GM12864 (cell line): ENCODE data around the gene RYR2.

Experiments used
- DNase-seq: peaks from one replicate; pipeline ENCODE4 v3.0.0-alpha.2; 2011; ENCODE audit warnings: low read depth
- H3K4me3 ChIP-seq: 2 replicates; pipeline ENCODE4 v1.5.1; 2011; ENCODE audit warnings: mild to moderate bottlenecking, low read depth, low read length, control low read depth
- TF ChIP-seq, protein P1 (sequence below): IDR thresholded peaks from 2 replicates; pipeline ENCODE4 v1.5.1; 2011; ENCODE audit warnings: low read depth, mild to moderate bottlenecking, moderate library complexity, low read length, control low read depth, inconsistent platforms; ENCODE audit errors: missing control alignments

The RYR2 gene

DNA sequence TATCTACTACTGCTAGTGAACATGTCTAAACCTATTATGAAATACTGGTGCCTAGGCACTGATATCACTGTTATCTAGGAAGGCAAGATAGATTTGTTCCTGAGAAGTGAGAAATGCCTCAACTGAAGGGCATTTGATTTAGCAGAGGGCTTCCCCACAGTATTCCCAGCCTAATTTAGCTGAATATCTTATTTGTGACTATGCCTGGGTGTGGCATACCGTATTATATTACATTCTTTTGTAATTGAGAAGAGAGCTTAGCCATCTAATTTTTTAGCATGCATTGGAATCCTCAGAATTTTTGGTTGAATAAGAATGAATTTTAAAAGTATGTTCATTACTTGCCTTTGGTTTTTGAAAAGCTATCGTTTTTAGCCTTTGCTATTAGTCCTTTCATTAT lies 749.6 kb downstream of the RYR2 start:
- TF ChIP-seq, protein P1, sequence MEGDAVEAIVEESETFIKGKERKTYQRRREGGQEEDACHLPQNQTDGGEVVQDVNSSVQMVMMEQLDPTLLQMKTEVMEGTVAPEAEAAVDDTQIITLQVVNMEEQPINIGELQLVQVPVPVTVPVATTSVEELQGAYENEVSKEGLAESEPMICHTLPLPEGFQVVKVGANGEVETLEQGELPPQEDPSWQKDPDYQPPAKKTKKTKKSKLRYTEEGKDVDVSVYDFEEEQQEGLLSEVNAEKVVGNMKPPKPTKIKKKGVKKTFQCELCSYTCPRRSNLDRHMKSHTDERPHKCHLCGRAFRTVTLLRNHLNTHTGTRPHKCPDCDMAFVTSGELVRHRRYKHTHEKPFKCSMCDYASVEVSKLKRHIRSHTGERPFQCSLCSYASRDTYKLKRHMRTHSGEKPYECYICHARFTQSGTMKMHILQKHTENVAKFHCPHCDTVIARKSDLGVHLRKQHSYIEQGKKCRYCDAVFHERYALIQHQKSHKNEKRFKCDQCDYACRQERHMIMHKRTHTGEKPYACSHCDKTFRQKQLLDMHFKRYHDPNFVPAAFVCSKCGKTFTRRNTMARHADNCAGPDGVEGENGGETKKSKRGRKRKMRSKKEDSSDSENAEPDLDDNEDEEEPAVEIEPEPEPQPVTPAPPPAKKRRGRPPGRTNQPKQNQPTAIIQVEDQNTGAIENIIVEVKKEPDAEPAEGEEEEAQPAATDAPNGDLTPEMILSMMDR: no peak
- DNase-seq: no peak
- H3K4me3 ChIP-seq: no peak overlapping the region

DNA sequence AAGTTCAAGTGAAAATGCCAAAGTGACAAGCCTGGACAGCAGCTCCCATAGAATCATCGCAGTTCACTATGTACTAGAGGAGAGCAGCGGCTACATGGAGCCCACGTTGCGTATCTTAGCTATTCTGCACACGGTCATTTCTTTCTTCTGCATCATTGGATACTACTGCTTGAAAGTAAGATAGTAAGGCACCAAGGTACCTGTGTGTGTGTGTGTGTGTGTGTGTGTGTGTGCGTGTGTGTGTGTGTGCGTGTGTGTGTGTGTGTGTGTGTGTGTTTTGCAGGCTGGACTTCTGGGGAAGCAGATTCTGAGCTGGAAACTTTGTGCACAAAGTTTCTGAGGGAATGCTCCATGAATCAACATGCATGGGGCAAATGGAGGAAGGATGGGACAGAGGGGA lies 750.2 kb downstream of the RYR2 start:
- no peak overlapping the region for H3K4me3 ChIP-seq
- no peak for DNase-seq
- TF ChIP-seq, protein P1: no peak

DNA sequence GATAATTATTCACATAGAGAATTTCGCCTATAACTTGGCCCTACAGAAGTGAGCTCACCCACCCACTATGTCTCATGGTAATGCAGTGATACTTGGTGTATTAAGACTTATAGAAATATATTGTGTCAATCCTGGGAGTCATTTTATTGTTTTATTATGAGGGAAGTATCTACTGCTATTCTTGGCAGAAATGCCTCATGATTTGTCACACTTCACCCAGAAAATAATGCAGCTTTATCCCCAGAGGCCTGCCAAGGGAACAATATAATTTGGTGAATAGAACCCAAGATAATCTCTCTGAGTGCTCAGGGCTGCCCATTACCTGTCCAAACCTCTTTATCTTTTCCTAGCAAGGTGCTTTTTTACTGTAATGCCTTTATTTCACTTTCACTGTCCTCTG lies 750.7 kb downstream of the RYR2 start:
- TF ChIP-seq, protein P1: no peak

DNA sequence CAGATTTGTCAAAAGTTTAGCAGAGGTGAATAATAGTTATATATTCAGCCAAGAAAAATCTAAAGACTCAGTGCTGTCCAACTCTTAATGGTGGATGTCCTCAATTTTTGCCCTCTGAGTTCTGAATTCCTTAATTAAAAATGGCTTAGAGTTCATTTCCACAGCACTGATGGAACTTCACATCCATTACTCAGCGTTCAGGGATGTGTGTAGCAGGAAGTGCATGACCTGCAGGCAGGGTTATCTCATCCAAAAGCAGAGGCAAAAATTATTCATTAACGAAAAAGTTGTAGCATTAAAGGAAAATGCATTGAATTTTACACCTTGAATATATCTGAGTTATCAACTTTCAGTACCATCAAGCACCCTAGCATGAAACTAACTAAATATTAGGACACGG lies 752.1 kb downstream of the RYR2 start:
- H3K4me3 ChIP-seq: no peak overlapping the region
- TF ChIP-seq, protein P1: no peak
- no peak for DNase-seq

More for the DNA sequence above, 750.7 kb downstream of the RYR2 start:
- H3K4me3 ChIP-seq: no peak overlapping the region
- DNase-seq: no peak

DNA sequence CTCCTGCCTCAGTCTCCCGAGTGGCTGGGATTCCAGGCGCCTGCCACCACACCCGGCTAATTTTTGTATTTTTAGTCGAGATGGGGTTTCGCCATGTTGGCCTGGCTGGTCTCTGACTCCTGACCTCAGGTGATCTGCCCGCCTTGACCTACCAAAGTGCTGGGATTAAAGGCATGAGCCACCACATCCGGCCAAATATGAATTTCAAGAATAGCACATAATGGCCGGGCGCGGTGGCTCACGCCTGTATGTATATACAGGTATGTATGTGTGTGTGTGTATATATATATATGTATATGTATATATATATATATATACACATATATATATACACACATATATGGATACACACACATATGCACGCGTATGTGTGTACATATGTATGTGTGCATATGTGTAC lies 753.6 kb downstream of the RYR2 start:
- TF ChIP-seq, protein P1: no peak
- no peak for DNase-seq
- no peak overlapping the region for H3K4me3 ChIP-seq

DNA sequence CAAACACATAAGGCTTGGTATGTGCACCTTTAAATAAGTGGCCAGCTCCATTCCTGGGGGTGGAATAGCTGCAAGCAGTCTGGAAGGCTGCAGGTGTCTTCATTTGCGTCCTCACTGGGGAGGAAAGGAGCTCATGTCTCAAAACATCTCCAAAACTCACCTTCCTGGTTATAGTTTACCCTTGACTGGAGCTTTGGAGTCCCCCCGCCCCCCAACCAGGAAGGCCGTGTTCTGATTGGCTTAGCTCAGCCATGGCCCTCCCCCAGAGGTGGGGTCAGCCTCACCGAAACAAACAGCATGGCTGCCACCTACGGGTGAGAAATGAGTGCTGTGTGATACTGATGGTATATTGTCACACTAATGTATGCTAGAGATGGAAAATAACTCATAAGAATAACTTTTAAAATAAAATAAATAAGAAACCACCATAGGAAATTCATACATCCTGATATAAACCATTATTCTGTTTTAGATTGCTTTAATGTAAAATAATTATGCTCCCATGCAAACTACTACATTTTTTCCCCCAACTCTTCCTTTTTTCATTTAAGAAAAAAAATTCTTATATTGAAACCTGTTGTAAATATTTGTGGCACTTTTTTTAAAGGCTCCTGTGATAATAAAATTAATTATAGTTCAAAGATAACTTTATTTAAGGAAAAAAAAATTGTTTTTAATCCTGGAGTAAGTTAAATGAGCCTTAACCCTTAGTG lies 757.9 kb downstream of the RYR2 start:
- no peak overlapping the region for H3K4me3 ChIP-seq
- no peak for DNase-seq
- TF ChIP-seq, protein P1: peak; percentile 18

DNA sequence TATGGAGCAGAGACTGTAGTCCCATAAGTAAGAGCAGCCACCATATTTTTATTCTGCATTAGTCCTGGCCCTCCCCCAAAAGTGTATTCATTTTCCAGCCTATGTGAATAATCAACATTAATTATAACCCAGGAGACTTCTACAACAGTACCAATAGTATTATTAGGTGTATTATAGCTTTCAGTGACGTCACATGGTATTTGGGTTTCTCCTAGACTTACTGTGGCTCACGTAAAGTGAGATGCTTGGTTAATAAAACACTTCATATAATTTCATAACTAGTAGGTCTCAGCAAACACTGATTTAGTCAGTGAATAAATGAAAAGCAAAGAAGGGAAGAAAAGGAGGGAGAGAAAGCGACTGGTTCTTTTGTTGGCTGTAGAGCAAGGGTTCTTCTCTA lies 762.5 kb downstream of the RYR2 start:
- TF ChIP-seq, protein P1: no peak
- no peak for DNase-seq
- no peak overlapping the region for H3K4me3 ChIP-seq
